H1 (cell line): ENCODE data around the gene ZNF524. TPM values are rescaled to one million over a fixed set of nuclear protein-coding genes. Genes with fewer than 3 reads are reported as not detected.

Experiments
- CTCF ChIA-PET: fragments of 300-600 bp; sonication (Branson Sonifier 250); formaldehyde crosslinking; loops from one replicate; lab custom pipeline; 2021; ENCODE audit not compliant: partially characterized antibody; lab: Charles Lee
- POLR2A ChIA-PET: fragments of 300-600 bp; sonication (Branson Sonifier 250); formaldehyde crosslinking; loops from one replicate; lab custom pipeline; 2021; ENCODE audit warnings: inconsistent platforms; ENCODE audit not compliant: partially characterized antibody; lab: Charles Lee
- DNase-seq, 2 experiments: peaks; one replicate each; pipeline versions ENCODE4 v3.0.0 to v3.0.0-alpha.2; 2010 to 2022; ENCODE audit warnings: low spot score in 2 of 2, low read depth in 1 of 2, mixed read lengths in 1 of 2
- FAIRE-seq: peaks from 2 replicates; lab custom pipeline; 2011; peaks lifted over from hg19 to GRCh38; lab: Jason Lieb, UNC
- H2AFZ ChIP-seq: 2 replicates; pipeline ENCODE4 v1.8.1; 2012; ENCODE audit warnings: low read length, inconsistent platforms
- H2AK5ac ChIP-seq: 2 replicates; pipeline ENCODE4 v1.6.1; 2013; ENCODE audit warnings: low read depth, low read length
- H2BK120ac ChIP-seq: replicated peaks from 2 replicates; pipeline ENCODE3; 2013; ENCODE audit warnings: low read depth, low read length, inconsistent platforms
- H2BK12ac ChIP-seq: 2 replicates; pipeline ENCODE4 v1.6.1; 2013; ENCODE audit warnings: low read depth, low read length
- H2BK15ac ChIP-seq: 2 replicates; pipeline ENCODE4 v1.6.1; 2013; ENCODE audit warnings: low read length
- H2BK20ac ChIP-seq: 2 replicates; pipeline ENCODE4 v1.6.1; 2013; ENCODE audit warnings: low read length
- H2BK5ac ChIP-seq: 2 replicates; pipeline ENCODE4 v1.6.1; 2013; ENCODE audit warnings: low read depth, low read length
- H3K14ac ChIP-seq: 2 replicates; pipeline ENCODE4 v1.6.1; 2013; ENCODE audit warnings: inconsistent platforms; ENCODE audit not compliant: insufficient read length
- H3K18ac ChIP-seq: 2 replicates; pipeline ENCODE4 v1.6.1; 2013; ENCODE audit warnings: low read length; ENCODE audit errors: extremely low read depth
- H3K23ac ChIP-seq: 2 replicates; pipeline ENCODE4 v1.6.1; 2013; ENCODE audit warnings: inconsistent platforms; ENCODE audit not compliant: insufficient read length
- H3K23me2 ChIP-seq: 2 replicates; pipeline ENCODE4 v1.6.1; 2013; ENCODE audit warnings: low read depth, low read length
- H3K27ac ChIP-seq: 2 replicates; pipeline ENCODE4 v1.6.1; 2011; ENCODE audit warnings: low read depth, low read length, inconsistent platforms
- H3K27me3 ChIP-seq, 4 experiments: replicated peaks in 1 of 4; 1 replicate in 1 of 4; 2 replicates in 3 of 4; pipeline versions ENCODE4 v1.6.1 to v1.8.1; 2011 to 2013; ENCODE audit warnings: low read length in 3 of 4, mild to moderate bottlenecking in 3 of 4, inconsistent platforms in 2 of 4, mixed read lengths in 2 of 4, moderate library complexity in 1 of 4; ENCODE audit not compliant: control insufficient read depth in 3 of 4, insufficient read depth in 3 of 4; ENCODE audit errors: extremely low read depth in 1 of 4
- H3K36me3 ChIP-seq, 4 experiments: 2 replicates each; pipeline versions ENCODE4 v1.6.1 to v1.8.1; 2011 to 2013; ENCODE audit warnings: mild to moderate bottlenecking in 4 of 4, low read length in 3 of 4, moderate library complexity in 2 of 4, control low read depth in 1 of 4, inconsistent platforms in 1 of 4; ENCODE audit not compliant: insufficient read depth in 4 of 4, control insufficient read depth in 2 of 4
- H3K4ac ChIP-seq: replicated peaks from 2 replicates; pipeline ENCODE3; 2013; ENCODE audit warnings: low read length, low read depth, mixed read lengths, inconsistent platforms; ENCODE audit not compliant: insufficient read length
- H3K4me1 ChIP-seq, 4 experiments: replicated peaks in 1 of 4; 1 replicate in 1 of 4; 2 replicates in 3 of 4; pipeline versions ENCODE4 v1.6.1 to v1.8.1; 2011 to 2013; ENCODE audit warnings: low read length in 3 of 4, inconsistent platforms in 2 of 4, mixed read lengths in 1 of 4; ENCODE audit not compliant: insufficient read depth in 4 of 4, control insufficient read depth in 3 of 4
- H3K4me2 ChIP-seq, 2 experiments: 2 replicates each; pipeline versions ENCODE4 v1.6.1 to v1.8.1; 2011 to 2013; ENCODE audit warnings: low read depth in 2 of 2, low read length in 2 of 2, control low read depth in 1 of 2, inconsistent platforms in 1 of 2, mild to moderate bottlenecking in 1 of 2; ENCODE audit not compliant: insufficient read depth in 1 of 2
- H3K4me3 ChIP-seq, 4 experiments: fragments of 200-600, 300-600 bp in 1 of 4; sonication (generic), shearing (Covaris generic), sonication (Bioruptor Twin) in 1 of 4; 2 replicates each; pipeline versions ENCODE4 v1.5.1 to v1.8.1; 2011 to 2016; ENCODE audit warnings: low read length in 4 of 4, low read depth in 3 of 4, control low read depth in 2 of 4, inconsistent platforms in 2 of 4, mild to moderate bottlenecking in 2 of 4, mixed read lengths in 1 of 4, moderate library complexity in 1 of 4; ENCODE audit not compliant: insufficient read depth in 2 of 4; ENCODE audit errors: extremely low read depth in 1 of 4
- H3K56ac ChIP-seq: replicated peaks from 2 replicates; pipeline ENCODE3; 2013; ENCODE audit warnings: low read depth, mild to moderate bottlenecking, mixed read lengths, low read length, inconsistent platforms; ENCODE audit not compliant: insufficient read length
- H3K79me1 ChIP-seq: 2 replicates; pipeline ENCODE4 v1.6.1; 2013; ENCODE audit warnings: low read depth, low read length, control low read depth
- H3K79me2 ChIP-seq, 2 experiments: 2 replicates each; pipeline versions ENCODE4 v1.6.1 to v1.8.1; 2012 to 2013; ENCODE audit warnings: low read length in 2 of 2, mild to moderate bottlenecking in 2 of 2, inconsistent platforms in 1 of 2; ENCODE audit not compliant: insufficient read depth in 2 of 2, control insufficient read depth in 1 of 2
- H3K9ac ChIP-seq, 4 experiments: replicated peaks in 1 of 4; 1 replicate in 1 of 4; 2 replicates in 3 of 4; pipeline versions ENCODE4 v1.6.1 to v1.8.1; 2011 to 2013; ENCODE audit warnings: low read depth in 3 of 4, low read length in 3 of 4, control low read depth in 2 of 4, mild to moderate bottlenecking in 2 of 4, moderate library complexity in 2 of 4, inconsistent platforms in 1 of 4; ENCODE audit errors: extremely low read depth in 1 of 4
- H3K9me3 ChIP-seq, 2 experiments: 2 replicates each; pipeline versions ENCODE4 v1.6.1 to v1.8.1; 2012 to 2013; ENCODE audit warnings: mild to moderate bottlenecking in 2 of 2, moderate library complexity in 2 of 2, control low read depth in 1 of 2, inconsistent platforms in 1 of 2, low read depth in 1 of 2, low read length in 1 of 2, mixed read lengths in 1 of 2; ENCODE audit not compliant: insufficient read depth in 2 of 2
- H4K20me1 ChIP-seq, 2 experiments: replicated peaks in 1 of 2; 2 replicates each; pipeline versions ENCODE3 to v1.8.1; 2011 to 2013; ENCODE audit warnings: inconsistent platforms in 2 of 2, low read length in 2 of 2, mild to moderate bottlenecking in 1 of 2; ENCODE audit not compliant: insufficient read depth in 2 of 2, control insufficient read depth in 1 of 2
- H4K5ac ChIP-seq: 2 replicates; pipeline ENCODE4 v1.6.1; 2013; ENCODE audit warnings: low read length, low read depth, mixed read lengths, inconsistent platforms; ENCODE audit not compliant: insufficient read length
- H4K8ac ChIP-seq: 2 replicates; pipeline ENCODE4 v1.8.0; 2013; ENCODE audit warnings: mild to moderate bottlenecking, moderate library complexity, low read length, inconsistent platforms; ENCODE audit not compliant: insufficient read depth; ENCODE audit errors: extremely low read depth
- H4K91ac ChIP-seq: replicated peaks from 2 replicates; pipeline ENCODE3; 2013; ENCODE audit warnings: low read length, mixed read lengths, inconsistent platforms; ENCODE audit not compliant: insufficient read length
- CBX5 ChIP-seq: fragments of 300-800, 300-1000 bp; sonication (generic); IDR thresholded peaks from 2 replicates; pipeline ENCODE4 v1.7.1; 2016; ENCODE audit warnings: antibody characterized with exemption, low read length, low read depth
- CBX8 ChIP-seq: fragments of 300-800, 300-1000 bp; sonication (generic); IDR thresholded peaks from 2 replicates; pipeline ENCODE4 v1.7.1; 2016; ENCODE audit warnings: low read depth, low read length, borderline replicate concordance
- EP300 ChIP-seq, 2 experiments: IDR thresholded peaks; 1 replicate in 1 of 2; 2 replicates in 1 of 2; pipeline ENCODE4 v1.6.1; 2011 to 2012; ENCODE audit warnings: low read depth in 2 of 2, low read length in 2 of 2, mild to moderate bottlenecking in 2 of 2, borderline replicate concordance in 1 of 2, inconsistent platforms in 1 of 2, moderate library complexity in 1 of 2
- PHF8 ChIP-seq: fragments of 200-600 bp; sonication (generic); conservative IDR thresholded peaks from 2 replicates; pipeline ENCODE4 v1.7.1; 2012; ENCODE audit warnings: low read depth, mild to moderate bottlenecking, inconsistent platforms, low read length, moderate library complexity
- POLR2A ChIP-seq, 2 experiments: IDR thresholded peaks; 1 replicate in 1 of 2; 2 replicates in 1 of 2; pipeline ENCODE4 v1.6.1; 2011; ENCODE audit warnings: low read depth in 2 of 2, low read length in 2 of 2, mild to moderate bottlenecking in 2 of 2; ENCODE audit errors: control extremely low read depth in 1 of 2
- RXRA ChIP-seq: IDR thresholded peaks from 2 replicates; pipeline ENCODE4 v1.6.1; 2011; ENCODE audit warnings: low read depth, mild to moderate bottlenecking, low read length, moderate library complexity; ENCODE audit not compliant: insufficient read depth
- SIRT6 ChIP-seq: IDR thresholded peaks from one replicate; pipeline ENCODE4 v1.7.1; 2012; ENCODE audit warnings: low read length, inconsistent platforms
- SRF ChIP-seq: IDR thresholded peaks from 2 replicates; pipeline ENCODE4 v1.6.1; 2011; ENCODE audit warnings: mild to moderate bottlenecking, low read depth, low read length, moderate library complexity
- TCF12 ChIP-seq: IDR thresholded peaks from 2 replicates; pipeline ENCODE4 v1.6.1; 2011; ENCODE audit warnings: low read depth, mild to moderate bottlenecking, low read length
- WGBS, 2 experiments: shearing (Covaris generic) in 1 of 2; methylation state at CpG; one replicate each; pipeline versions ENCODE4 v1.1.6 to v1.1.7; 2013 to 2015; ENCODE audit warnings: low lambda C conversion rate in 2 of 2, mixed read lengths in 2 of 2, inconsistent platforms in 1 of 2, low coverage in 1 of 2, missing lambda C conversion rate in 1 of 2; ENCODE audit not compliant: insufficient replicate concordance in 2 of 2, insufficient coverage in 1 of 2, insufficient read length in 1 of 2; ENCODE audit errors: extremely low coverage in 1 of 2, missing lambda C conversion rate in 1 of 2; 5-methylcytosine and 5-hydroxymethylcytosine counted together
- polyA plus RNA-seq, 7 experiments: library from polyadenylated mRNA; depleted of rRNA in 3 of 7; stranded (reverse) in 5 of 7; unstranded in 2 of 7; fragments of >200 nt in 5 of 7; fragments of 200-250 nt in 2 of 7; gene quantifications; 1 replicate in 5 of 7; 2 replicates in 1 of 7; 4 replicates in 1 of 7; pipeline versions ENCODE4 v1.2.1 to v1.2.3, GENCODE V29; 2011 to 2013; ENCODE audit warnings: missing spikeins in 2 of 7, mixed read lengths in 2 of 7
- total RNA-seq: library from RNA; stranded (reverse); fragmentation: NEBNext Ultra II Directional; extraction: Animal tissue kit (Norgen Biotek cat#: 25700); gene quantifications from 2 replicates; pipeline ENCODE4 v1.2.1, GENCODE V29; 2021
- TF ChIP-seq, protein P1 (sequence below), 3 experiments: IDR thresholded peaks; 1 replicate in 2 of 3; 2 replicates in 1 of 3; pipeline versions ENCODE4 v1.5.1 to v1.6.1; 2011; ENCODE audit warnings: low read length in 3 of 3, mild to moderate bottlenecking in 3 of 3, inconsistent platforms in 2 of 3, low read depth in 1 of 3, moderate library complexity in 1 of 3; ENCODE audit not compliant: insufficient read depth in 1 of 3; ENCODE audit errors: control extremely low read depth in 1 of 3

The ZNF524 gene
- total and polyA plus RNA-seq, 2 of the 8 experiments (the other 6 are each of a cell fraction or from before 2014, with no cell fraction given): 4.4 to 4.7 TPM

DNA sequence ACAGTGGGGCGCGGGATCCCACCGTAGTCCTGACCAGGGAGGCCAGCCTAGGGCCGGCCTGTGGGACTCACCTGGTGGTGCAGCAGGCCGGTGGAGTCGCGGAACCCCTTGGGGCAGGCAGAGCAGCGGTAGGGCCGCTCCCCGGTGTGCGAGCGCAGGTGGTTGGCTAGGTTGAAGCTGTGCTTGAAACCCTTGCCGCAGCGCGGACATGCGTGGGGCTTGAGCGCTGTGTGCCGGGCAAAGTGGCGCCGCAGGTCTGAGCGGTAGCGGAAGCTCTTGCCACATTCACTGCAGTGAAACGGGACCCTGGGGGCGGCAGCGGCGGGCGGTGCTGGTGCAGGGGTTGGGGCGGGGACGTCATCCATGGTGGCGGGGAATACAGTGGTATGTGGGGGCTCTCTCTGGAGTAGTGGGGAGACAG is 2.6 kb upstream of the ZNF524 start:
- no peak overlapping the region for H3K4me3 ChIP-seq
- no peak overlapping the region for H3K23ac ChIP-seq
- peaks cover 0 to 2% (median 0%) of the 10 kb centered on the region in 4 experiments; a peak in 1 of 7 replicates for H3K27me3 ChIP-seq
- DNase-seq: no peak
- no peak for FAIRE-seq
- H3K18ac ChIP-seq: no peak overlapping the region
- H3K23me2 ChIP-seq: peaks cover 10% of the 10 kb centered on the region; the same call in 1 of the 2 replicates
- no peak overlapping the region for H4K8ac ChIP-seq
- H3K27ac ChIP-seq: no peak overlapping the region
- CTCF ChIA-PET: interaction anchor here (2.6 to 2.7 kb wide), 2 partner anchors 9 to 35 kb away, joined by 10 to 12 read pairs; partner anchors contain the start of gene ZNF865
- no peak overlapping the region for H2AK5ac ChIP-seq
- H3K56ac ChIP-seq: no peak overlapping the region
- H3K36me3 ChIP-seq: peaks cover 0 to 10% (median 8%) of the 10 kb centered on the region in 4 experiments; a peak in 3 of 8 replicates
- H2BK120ac ChIP-seq: no peak overlapping the region
- no peak overlapping the region for H3K4ac ChIP-seq
- H2BK12ac ChIP-seq: no peak overlapping the region
- H4K20me1 ChIP-seq: peaks cover 0 to 2% of the 10 kb centered on the region in 2 experiments
- no peak overlapping the region for H3K9ac ChIP-seq
- peaks cover 3% of the 10 kb centered on the region for H3K79me1 ChIP-seq
- 94% methylated on average over 26 of the region's 30 CpGs; no CpG with 5 or more reads in 1 of the 2 experiments for WGBS, 2 experiments
- no peak overlapping the region for H2AFZ ChIP-seq
- H4K91ac ChIP-seq: peak overlapping the region; percentile 57
- no peak overlapping the region for H2BK20ac ChIP-seq
- H3K4me1 ChIP-seq: peaks cover 0 to 9% (median 5%) of the 10 kb centered on the region in 4 experiments; a peak in 4 of 7 replicates
- POLR2A ChIA-PET: interaction anchor here (0.6 to 3.7 kb wide), 11 partner anchors 10 to 1562 kb away, joined by 3 to 42 read pairs (median 9); partner anchors contain the start of genes NAT14, UBE2S, ZNF579 and ZNF784
- peak overlapping the region in 1 of 2 experiments; percentile 72; a peak in 2 of 4 replicates for H3K4me2 ChIP-seq
- H2BK15ac ChIP-seq: peak overlapping the region; percentile 46; the same call in 1 of the 2 replicates
- no peak overlapping the region for H4K5ac ChIP-seq
- no peak overlapping the region for H3K14ac ChIP-seq
- H3K79me2 ChIP-seq: peaks cover 0 to 3% of the 10 kb centered on the region in 2 experiments; a peak in 2 of 4 replicates
- no peaks in the 10 kb centered on the region for H3K9me3 ChIP-seq
- no peak overlapping the region for H2BK5ac ChIP-seq
- no peak for TF ChIP-seq RXRA
- TF ChIP-seq TCF12: no peak
- TF ChIP-seq CBX8: no peak
- no peak for TF ChIP-seq SRF
- TF ChIP-seq CBX5: no peak
- no peak for TF ChIP-seq POLR2A (IDR thresholded peaks at IDR 0.05; ENCODE audit: control extremely low read depth in 1 of 2, low read depth in 2 of 2, low read length in 2 of 2)
- no peak for TF ChIP-seq PHF8
- no peak for TF ChIP-seq SIRT6
- TF ChIP-seq EP300 (IDR thresholded peaks at IDR 0.05; ENCODE audit: borderline replicate concordance in 1 of 2, low read depth in 2 of 2, low read length in 2 of 2): no peak
- TF ChIP-seq, protein P1, sequence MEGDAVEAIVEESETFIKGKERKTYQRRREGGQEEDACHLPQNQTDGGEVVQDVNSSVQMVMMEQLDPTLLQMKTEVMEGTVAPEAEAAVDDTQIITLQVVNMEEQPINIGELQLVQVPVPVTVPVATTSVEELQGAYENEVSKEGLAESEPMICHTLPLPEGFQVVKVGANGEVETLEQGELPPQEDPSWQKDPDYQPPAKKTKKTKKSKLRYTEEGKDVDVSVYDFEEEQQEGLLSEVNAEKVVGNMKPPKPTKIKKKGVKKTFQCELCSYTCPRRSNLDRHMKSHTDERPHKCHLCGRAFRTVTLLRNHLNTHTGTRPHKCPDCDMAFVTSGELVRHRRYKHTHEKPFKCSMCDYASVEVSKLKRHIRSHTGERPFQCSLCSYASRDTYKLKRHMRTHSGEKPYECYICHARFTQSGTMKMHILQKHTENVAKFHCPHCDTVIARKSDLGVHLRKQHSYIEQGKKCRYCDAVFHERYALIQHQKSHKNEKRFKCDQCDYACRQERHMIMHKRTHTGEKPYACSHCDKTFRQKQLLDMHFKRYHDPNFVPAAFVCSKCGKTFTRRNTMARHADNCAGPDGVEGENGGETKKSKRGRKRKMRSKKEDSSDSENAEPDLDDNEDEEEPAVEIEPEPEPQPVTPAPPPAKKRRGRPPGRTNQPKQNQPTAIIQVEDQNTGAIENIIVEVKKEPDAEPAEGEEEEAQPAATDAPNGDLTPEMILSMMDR (IDR thresholded peaks at IDR 0.05; ENCODE audit: control extremely low read depth in 1 of 3, insufficient read depth in 1 of 3, low read depth in 1 of 3, low read length in 3 of 3): no peak
